ENCODE data around the gene FAM184A. TPM values are rescaled to one million over a fixed set of nuclear protein-coding genes. Genes with fewer than 3 reads are reported as not detected.

FAM184A gene
- polyA plus RNA-seq, 1 experiment = 0.02 TPM

GRCh38 chr6:119075200-119075981, 3.1 kb downstream of the FAM184A start:
- POLR2A ChIA-PET = no interaction called here
- DNase-seq (ENCODE audit: low read depth, low spot score) = no peak
- CTCF ChIA-PET = no interaction called here
- TF ChIP-seq CTCF (IDR thresholded peaks at IDR 0.05; ENCODE audit: low read depth, low read length) = no peak
- Histone ChIP-seq H3K27me3 (ENCODE audit: control insufficient read depth, insufficient read depth, low read length) (peaks cover 14% of the 10 kb centered on the region), H3K9me3 (ENCODE audit: control insufficient read depth, insufficient read depth, low read length) (no peaks in the 10 kb centered on the region; the same call in 1 of the 2 replicates), H3K27ac (ENCODE audit: low read depth, low read length) (no peak overlapping the region), H3K4me3 (ENCODE audit: low read depth, low read length) (no peak overlapping the region)

DNA sequence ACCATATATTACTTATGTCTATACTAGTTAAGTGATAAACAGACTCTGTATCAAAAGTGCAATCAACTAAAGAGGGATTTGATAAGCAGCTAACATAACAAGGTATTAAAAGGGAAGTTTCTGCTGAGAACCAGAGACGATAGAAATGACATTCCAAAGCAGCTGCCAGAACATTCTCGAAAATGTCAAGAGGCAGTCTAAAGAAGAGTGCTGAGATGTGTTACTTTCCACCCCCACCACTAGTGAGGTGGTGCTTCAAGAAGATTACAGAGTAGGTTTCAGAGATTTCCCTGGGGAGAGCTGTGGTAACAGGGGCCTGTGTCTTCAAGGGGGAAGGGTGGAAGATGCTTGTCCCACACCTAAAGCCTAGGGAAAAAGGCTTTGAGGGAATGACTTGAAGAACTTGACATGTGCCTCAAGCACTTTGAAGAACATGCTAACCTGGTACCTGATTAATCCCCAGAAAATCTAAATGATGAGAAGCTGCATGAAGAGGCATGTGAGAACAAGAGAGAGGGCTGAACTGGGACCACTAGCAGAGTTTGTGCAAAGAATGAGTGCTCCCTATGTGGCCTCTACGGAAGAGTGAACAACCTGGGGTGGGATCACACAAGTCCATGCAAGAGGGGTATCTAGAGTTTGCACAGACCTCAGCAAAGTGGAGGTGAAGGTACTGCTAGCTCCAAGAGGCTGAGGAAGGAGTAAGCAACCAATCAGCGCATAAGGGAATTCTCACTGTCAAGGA, 5.0 kb downstream of the FAM184A start:
- Histone ChIP-seq H3K9me3 (ENCODE audit: control insufficient read depth, insufficient read depth, low read length) (no peaks in the 10 kb centered on the region; the same call in 1 of the 2 replicates), H3K27me3 (ENCODE audit: control insufficient read depth, insufficient read depth, low read length) (peaks cover 14% of the 10 kb centered on the region), H3K27ac (ENCODE audit: low read depth, low read length) (no peak overlapping the region), H3K4me3 (ENCODE audit: low read depth, low read length) (no peak overlapping the region)
- no peak for DNase-seq (ENCODE audit: low read depth, low spot score)
- POLR2A ChIA-PET = no interaction called here
- TF ChIP-seq CTCF (IDR thresholded peaks at IDR 0.05; ENCODE audit: low read depth, low read length) = no peak
- CTCF ChIA-PET = no interaction called here

GRCh38 chr6:119071576-119071975, 6.9 kb downstream of the FAM184A start:
- Histone ChIP-seq H3K9me3 (ENCODE audit: control insufficient read depth, insufficient read depth, low read length) (no peaks in the 10 kb centered on the region), H3K4me3 (ENCODE audit: low read depth, low read length) (no peak overlapping the region), H3K27me3 (ENCODE audit: control insufficient read depth, insufficient read depth, low read length) (no peaks in the 10 kb centered on the region), H3K27ac (ENCODE audit: low read depth, low read length) (no peak overlapping the region)
- ChIA-PET POLR2A (no interaction called here), CTCF (no interaction called here)
- no peak for DNase-seq (ENCODE audit: low read depth, low spot score)
- no peak for TF ChIP-seq CTCF (IDR thresholded peaks at IDR 0.05; ENCODE audit: low read depth, low read length)

DNA sequence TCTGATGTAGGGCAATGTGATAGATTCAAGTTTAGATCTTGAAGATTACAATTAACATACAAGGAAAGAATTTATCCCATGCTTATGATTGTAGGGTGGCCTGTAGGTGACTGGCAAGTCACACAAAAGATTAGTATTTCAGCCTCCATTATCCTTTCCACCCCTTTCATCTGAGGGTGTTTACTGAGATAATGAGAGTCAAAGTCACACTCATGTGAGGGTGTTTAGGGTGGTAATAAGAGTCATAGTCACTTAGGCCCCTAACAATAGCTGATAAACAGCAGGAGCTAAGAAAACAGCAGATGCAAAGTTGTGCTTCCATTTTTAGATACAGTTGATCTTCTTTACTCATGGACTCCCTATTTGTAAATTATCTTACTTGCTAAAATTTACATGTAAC, 11.4 kb downstream of the FAM184A start:
- ChIA-PET CTCF (interaction anchor here (1.0 kb wide), 1 partner anchor 62 kb away, joined by 3 read pairs; no protein-coding TSS in a partner anchor), POLR2A (no interaction called here)
- H3K27me3 ChIP-seq (ENCODE audit: control insufficient read depth, insufficient read depth, low read length) = no peaks in the 10 kb centered on the region
- H3K27ac ChIP-seq (ENCODE audit: low read depth, low read length) = no peak overlapping the region
- no peak for TF ChIP-seq CTCF (IDR thresholded peaks at IDR 0.05; ENCODE audit: low read depth, low read length)
- no peak for DNase-seq (ENCODE audit: low read depth, low spot score)
- no peak overlapping the region for H3K4me3 ChIP-seq (ENCODE audit: low read depth, low read length)
- no peaks in the 10 kb centered on the region for H3K9me3 ChIP-seq (ENCODE audit: control insufficient read depth, insufficient read depth, low read length)

DNA sequence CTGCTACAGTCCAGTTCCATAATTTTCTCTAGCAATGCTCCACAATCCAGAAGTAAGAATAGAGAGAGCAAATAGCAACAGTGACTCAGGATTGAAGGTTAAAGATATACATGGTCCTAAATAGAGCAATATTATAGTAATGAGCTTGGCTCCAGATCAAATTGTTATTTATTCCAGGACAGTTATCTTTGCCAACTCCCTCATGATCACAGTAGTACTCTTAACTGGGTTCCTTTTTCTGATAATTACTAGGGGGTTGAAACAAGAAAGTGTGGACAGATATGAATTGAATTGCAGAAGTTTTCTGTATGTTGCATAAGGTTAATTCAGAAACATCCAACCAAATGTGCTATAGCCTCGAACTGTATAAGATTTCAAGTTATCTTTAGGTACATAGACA, 11.9 kb downstream of the FAM184A start:
- CTCF ChIA-PET = no interaction called here
- no peak for TF ChIP-seq CTCF (IDR thresholded peaks at IDR 0.05; ENCODE audit: low read depth, low read length)
- H3K27me3 ChIP-seq (ENCODE audit: control insufficient read depth, insufficient read depth, low read length) = no peaks in the 10 kb centered on the region
- POLR2A ChIA-PET = no interaction called here
- H3K27ac ChIP-seq (ENCODE audit: low read depth, low read length) = no peak overlapping the region
- no peak overlapping the region for H3K4me3 ChIP-seq (ENCODE audit: low read depth, low read length)
- DNase-seq (ENCODE audit: low read depth, low spot score) = no peak
- no peaks in the 10 kb centered on the region for H3K9me3 ChIP-seq (ENCODE audit: control insufficient read depth, insufficient read depth, low read length)
